Body of pancreas (tissue), 4 donors: ENCODE results near the gene ZNF169.

Experiments
- POLR2A ChIP-seq, 3 donors: fragments of 450-650 bp; IDR thresholded peaks; one replicate each; pipeline ENCODE4 v1.6.1; 2016; ENCODE audit warnings: antibody characterized with exemption in 3 of 3, mild to moderate bottlenecking in 2 of 3
- TF ChIP-seq, protein P1 (sequence below), 7 experiments: fragments of 450-650 bp in 4 of 7; fragments of 200-600 bp in 3 of 7; sonication (generic) in 3 of 7; IDR thresholded peaks; one replicate each; pipeline ENCODE4 v1.5.1; 2016 to 2019; ENCODE audit warnings: antibody characterized with exemption in 7 of 7

DNA sequence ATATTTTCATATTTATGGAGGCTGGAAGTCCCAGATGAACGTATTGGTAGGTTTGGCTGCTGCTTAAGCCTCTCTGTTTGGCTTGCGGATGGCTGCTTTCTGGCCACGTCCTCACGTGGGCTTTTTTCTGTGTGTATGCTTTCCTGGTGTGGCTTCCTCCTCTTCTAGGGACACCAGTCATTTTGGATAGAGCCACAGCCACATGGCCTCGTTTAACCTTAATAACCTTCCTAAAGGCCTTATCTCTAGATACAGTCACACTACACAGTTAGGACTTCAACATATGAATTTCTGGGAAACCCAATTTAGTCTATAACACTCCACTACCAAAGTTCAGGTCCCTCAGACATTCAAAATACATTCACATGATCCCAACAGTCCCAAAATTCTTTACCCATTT, 42.5 kb downstream of the ZNF169 start:
- TF ChIP-seq, protein P1, sequence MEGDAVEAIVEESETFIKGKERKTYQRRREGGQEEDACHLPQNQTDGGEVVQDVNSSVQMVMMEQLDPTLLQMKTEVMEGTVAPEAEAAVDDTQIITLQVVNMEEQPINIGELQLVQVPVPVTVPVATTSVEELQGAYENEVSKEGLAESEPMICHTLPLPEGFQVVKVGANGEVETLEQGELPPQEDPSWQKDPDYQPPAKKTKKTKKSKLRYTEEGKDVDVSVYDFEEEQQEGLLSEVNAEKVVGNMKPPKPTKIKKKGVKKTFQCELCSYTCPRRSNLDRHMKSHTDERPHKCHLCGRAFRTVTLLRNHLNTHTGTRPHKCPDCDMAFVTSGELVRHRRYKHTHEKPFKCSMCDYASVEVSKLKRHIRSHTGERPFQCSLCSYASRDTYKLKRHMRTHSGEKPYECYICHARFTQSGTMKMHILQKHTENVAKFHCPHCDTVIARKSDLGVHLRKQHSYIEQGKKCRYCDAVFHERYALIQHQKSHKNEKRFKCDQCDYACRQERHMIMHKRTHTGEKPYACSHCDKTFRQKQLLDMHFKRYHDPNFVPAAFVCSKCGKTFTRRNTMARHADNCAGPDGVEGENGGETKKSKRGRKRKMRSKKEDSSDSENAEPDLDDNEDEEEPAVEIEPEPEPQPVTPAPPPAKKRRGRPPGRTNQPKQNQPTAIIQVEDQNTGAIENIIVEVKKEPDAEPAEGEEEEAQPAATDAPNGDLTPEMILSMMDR (IDR thresholded peaks at IDR 0.05), result no peak
- TF ChIP-seq POLR2A (IDR thresholded peaks at IDR 0.05), result no peak
